ENCODE data around the gene KRTAP2-1. TPM values are rescaled to one million over a fixed set of nuclear protein-coding genes. Genes with fewer than 3 reads are reported as not detected.
A peak's percentile ranks its signal among the peaks of the same experiment; 100 is the strongest.
"Not testable (repeated sequence)": the region's sequence is repeated elsewhere in the genome, so short reads cannot be mapped to it uniquely, and the experiment has no call there.

Gene KRTAP2-1, protein sequence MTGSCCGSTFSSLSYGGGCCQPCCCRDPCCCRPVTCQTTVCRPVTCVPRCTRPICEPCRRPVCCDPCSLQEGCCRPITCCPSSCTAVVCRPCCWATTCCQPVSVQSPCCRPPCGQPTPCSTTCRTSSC
- polyA plus RNA-seq (2011; rRNA removed) = not detected in 2 replicates
- polyA minus RNA-seq (2011; rRNA and poly(A)+ RNA removed) = not detected in 2 replicates

DNA sequence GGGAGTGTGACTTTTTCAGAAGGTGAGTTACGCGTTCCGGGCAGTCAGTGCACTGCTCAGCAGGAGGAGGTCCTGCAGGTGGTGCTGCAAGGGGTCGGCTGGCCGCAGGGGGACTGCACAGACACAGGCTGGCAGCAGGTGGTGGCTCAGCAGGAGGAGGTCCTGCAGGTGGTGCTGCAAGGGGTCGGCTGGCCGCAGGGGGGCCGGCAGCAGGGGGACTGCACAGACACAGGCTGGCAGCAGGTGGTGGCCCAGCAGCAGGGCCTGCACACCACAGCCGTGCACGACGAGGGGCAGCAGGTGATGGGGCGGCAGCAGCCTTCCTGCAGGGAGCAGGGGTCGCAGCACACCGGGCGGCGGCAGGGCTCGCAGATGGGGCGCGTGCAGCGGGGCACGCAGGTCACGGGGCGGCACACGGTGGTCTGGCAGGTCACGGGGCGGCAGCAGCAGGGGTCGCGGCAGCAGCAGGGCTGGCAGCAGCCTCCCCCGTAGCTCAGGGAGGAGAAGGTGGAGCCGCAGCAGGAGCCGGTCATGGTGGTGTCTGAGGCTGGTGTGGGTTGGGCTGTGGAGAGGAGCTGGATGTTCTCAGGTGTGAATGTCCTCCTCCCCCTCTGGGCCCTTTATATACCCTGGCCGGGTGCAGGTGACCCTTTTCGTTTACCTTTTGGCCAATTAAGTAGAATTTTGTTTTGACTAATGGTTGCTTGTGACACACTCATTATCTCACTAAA is at the start of gene KRTAP2-1:
Gene KRTAP2-1, minus strand, starts transcription at position 582 of the 731 bp plus-strand sequence. Its CDS starts 49 bp downstream, at position 533.
- CTCF ChIA-PET = interaction anchor here (0.6 to 1.8 kb wide), 7 partner anchors 8 to 619 kb away, joined by 3 to 6 read pairs (median 3); no protein-coding TSS in a partner anchor
- H3K27me3 ChIP-seq (ENCODE audit: control insufficient read depth, insufficient read depth, low read length); DNase-seq (ENCODE audit: low read depth); H3K36me3 ChIP-seq (ENCODE audit: control insufficient read depth, insufficient read depth, low read length); H3K4me3 ChIP-seq (ENCODE audit: low read depth, low read length); POLR2A ChIA-PET: not testable (repeated sequence)

DNA sequence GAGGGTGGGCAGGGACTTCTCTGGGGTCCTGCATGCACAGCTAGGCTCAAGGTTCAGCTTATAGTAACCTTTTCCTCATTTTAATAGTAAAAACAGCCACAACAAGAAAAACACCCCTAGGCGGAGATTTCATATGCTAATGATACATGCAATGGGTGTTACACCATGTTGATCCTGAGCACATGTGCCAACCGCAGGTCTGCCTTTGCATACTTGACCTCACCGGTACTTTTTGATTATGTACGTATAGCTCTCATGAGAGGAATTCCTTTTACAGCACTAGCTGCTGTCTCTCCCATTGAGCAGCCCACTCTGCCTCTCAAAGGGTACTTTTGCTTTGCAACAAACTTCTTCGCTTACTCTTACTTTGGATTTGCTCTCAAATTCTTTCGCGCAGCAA is 48.9 kb upstream of the KRTAP2-1 start:
- TF ChIP-seq, protein P1, sequence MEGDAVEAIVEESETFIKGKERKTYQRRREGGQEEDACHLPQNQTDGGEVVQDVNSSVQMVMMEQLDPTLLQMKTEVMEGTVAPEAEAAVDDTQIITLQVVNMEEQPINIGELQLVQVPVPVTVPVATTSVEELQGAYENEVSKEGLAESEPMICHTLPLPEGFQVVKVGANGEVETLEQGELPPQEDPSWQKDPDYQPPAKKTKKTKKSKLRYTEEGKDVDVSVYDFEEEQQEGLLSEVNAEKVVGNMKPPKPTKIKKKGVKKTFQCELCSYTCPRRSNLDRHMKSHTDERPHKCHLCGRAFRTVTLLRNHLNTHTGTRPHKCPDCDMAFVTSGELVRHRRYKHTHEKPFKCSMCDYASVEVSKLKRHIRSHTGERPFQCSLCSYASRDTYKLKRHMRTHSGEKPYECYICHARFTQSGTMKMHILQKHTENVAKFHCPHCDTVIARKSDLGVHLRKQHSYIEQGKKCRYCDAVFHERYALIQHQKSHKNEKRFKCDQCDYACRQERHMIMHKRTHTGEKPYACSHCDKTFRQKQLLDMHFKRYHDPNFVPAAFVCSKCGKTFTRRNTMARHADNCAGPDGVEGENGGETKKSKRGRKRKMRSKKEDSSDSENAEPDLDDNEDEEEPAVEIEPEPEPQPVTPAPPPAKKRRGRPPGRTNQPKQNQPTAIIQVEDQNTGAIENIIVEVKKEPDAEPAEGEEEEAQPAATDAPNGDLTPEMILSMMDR (IDR thresholded peaks at IDR 0.05; ENCODE audit: insufficient read depth, low read depth, low read length) = no peak
- no peaks in the 10 kb centered on the region for H3K36me3 ChIP-seq (ENCODE audit: control insufficient read depth, insufficient read depth, low read length)
- ChIA-PET CTCF (interaction anchor here (0.8 kb wide), 1 partner anchor 290 kb away, joined by 3 read pairs; no protein-coding TSS in a partner anchor), POLR2A (no interaction called here)
- no peak for DNase-seq (ENCODE audit: low read depth)
- no peak overlapping the region for H3K4me3 ChIP-seq (ENCODE audit: low read depth, low read length)
- H3K27me3 ChIP-seq (ENCODE audit: control insufficient read depth, insufficient read depth, low read length) = no peaks in the 10 kb centered on the region

DNA sequence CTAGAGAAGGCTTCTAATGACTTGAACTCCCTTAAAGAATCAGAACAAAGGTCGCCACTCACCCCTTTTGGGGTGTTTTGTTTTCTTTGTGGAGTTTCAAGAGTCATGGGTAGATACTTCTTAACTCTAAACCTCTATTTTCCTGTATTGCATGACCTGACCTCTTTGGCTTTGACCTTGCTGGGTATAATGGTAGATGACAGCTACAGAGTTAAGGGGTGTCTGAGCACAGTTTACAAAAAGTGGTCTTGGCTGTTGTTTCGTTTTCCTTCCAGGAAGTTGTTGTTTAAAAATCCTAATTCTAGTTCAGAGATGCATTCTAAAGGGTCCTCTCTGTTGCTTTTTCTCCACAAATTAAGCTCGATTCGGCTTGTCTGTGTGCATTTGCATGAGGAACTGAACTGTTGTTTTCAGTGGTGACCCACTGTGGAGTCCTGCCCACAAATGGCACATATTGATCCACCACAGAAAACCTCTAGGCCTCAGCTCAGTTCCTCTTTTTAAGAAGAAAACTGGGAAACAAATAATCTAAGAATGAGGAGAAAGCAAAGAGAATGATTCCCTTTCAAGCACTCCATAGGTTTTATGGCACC is 41.7 kb upstream of the KRTAP2-1 start:
- H3K27me3 ChIP-seq (ENCODE audit: control insufficient read depth, insufficient read depth, low read length); DNase-seq (ENCODE audit: low read depth); H3K4me3 ChIP-seq (ENCODE audit: low read depth, low read length); H3K36me3 ChIP-seq (ENCODE audit: control insufficient read depth, insufficient read depth, low read length); POLR2A ChIA-PET: not testable (repeated sequence)
- CTCF ChIA-PET = interaction anchor here (0.8 kb wide), 1 partner anchor 14 kb away, joined by 3 read pairs; no protein-coding TSS in a partner anchor

DNA sequence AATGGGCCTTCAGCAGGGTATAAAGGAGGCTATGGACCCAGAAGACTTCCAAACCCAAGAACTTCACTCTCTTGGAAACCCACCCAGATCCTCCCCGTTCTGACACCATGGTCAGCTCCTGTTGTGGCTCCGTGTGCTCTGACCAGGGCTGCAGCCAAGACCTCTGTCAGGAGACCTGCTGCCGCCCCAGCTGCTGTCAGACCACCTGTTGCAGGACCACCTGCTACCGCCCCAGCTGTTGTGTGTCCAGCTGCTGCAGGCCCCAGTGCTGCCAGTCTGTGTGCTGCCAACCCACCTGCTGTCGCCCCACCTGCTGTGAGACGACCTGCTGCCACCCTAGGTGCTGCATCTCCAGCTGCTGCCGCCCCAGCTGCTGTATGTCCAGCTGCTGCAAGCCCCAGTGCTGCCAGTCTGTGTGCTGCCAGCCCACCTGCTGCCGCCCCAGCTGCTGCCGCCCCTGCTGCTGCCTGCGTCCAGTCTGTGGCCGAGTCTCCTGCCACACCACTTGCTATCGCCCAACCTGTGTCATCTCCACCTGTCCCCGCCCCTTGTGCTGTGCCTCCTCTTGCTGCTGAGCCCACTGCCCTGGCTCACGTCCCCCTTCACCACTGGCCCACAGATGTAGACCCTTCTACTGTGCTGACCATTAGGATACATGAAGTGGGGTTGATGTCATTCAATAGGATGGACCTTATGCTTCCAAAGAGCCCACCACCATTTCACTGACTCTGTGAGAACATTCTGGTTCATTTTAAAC is 37.2 kb upstream of the KRTAP2-1 start, which contains the start of gene KRTAP4-7:
Gene KRTAP4-7, plus strand, starts transcription at position 51 of the 757 bp plus-strand sequence. Its CDS starts 57 bp downstream, at position 108.
- POLR2A ChIA-PET; DNase-seq (ENCODE audit: low read depth); H3K27me3 ChIP-seq (ENCODE audit: control insufficient read depth, insufficient read depth, low read length); H3K4me3 ChIP-seq (ENCODE audit: low read depth, low read length); H3K36me3 ChIP-seq (ENCODE audit: control insufficient read depth, insufficient read depth, low read length): not testable (repeated sequence)
- CTCF ChIA-PET = interaction anchor here (0.9 kb wide), 1 partner anchor 13 kb away, joined by 3 read pairs; the partner anchor contains the start of gene KRTAP4-8

DNA sequence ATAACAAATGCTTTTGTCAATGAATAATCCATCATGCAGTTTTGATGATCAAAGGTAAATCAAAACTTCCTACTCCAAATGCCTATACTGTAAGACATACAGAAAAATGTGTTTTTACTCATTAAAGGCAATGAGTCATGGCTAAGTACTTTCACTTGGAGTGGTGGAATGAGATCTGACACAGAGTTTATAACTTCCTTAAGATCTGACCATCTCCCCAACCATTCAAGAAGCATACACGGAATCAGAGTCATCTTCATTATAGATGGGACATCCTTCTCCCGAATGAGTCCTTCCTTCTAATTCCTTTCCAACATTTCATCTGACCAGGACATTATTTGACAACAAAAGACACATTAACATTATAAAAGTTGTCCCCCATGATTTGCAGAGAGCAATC is 36.3 kb upstream of the KRTAP2-1 start:
- H3K27me3 ChIP-seq (ENCODE audit: control insufficient read depth, insufficient read depth, low read length); CTCF ChIA-PET; H3K4me3 ChIP-seq (ENCODE audit: low read depth, low read length); H3K36me3 ChIP-seq (ENCODE audit: control insufficient read depth, insufficient read depth, low read length): not testable (repeated sequence)
- peak; percentile 50 for DNase-seq (ENCODE audit: low read depth)
- POLR2A ChIA-PET = interaction anchor here (1.0 kb wide), 1 partner anchor 21 kb away, joined by 3 read pairs; no protein-coding TSS in a partner anchor

DNA sequence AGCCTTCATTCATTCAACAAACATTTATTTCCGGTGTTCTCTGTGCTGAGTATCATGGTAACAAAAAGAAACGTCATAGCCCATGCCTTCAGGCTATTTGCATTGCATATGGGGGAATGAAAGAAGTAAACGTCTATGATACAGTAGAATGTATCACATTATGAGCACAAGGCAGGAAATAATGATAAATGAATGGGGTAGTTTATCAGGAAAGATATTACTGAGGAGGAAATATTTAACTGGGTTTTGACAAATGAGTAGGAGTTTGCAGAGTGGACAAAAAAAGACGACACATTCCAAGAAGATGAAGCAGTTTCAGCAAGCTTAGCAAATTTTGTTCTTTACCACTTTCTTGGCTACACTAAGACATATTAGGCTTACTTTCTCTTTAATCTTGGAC is 35.5 kb upstream of the KRTAP2-1 start:
- no peak for DNase-seq (ENCODE audit: low read depth)
- POLR2A ChIA-PET = interaction anchor here (1.0 kb wide), 1 partner anchor 21 kb away, joined by 3 read pairs; no protein-coding TSS in a partner anchor
- Histone ChIP-seq H3K27me3 (ENCODE audit: control insufficient read depth, insufficient read depth, low read length) (no peaks in the 10 kb centered on the region), H3K36me3 (ENCODE audit: control insufficient read depth, insufficient read depth, low read length) (no peaks in the 10 kb centered on the region), H3K4me3 (ENCODE audit: low read depth, low read length) (no peak overlapping the region)
- CTCF ChIA-PET = no interaction called here
- TF ChIP-seq, protein P1 (IDR thresholded peaks at IDR 0.05; ENCODE audit: insufficient read depth, low read depth, low read length) = no peak
